HL-60 (cell line): Measurements from ENCODE around the gene LRRC58.
"Not testable (repeated sequence)": the region's sequence is repeated elsewhere in the genome, so short reads cannot be mapped to it uniquely, and the experiment has no call there.

Experiments used
- DNase-seq, 2 experiments: peaks; one replicate each; pipeline ENCODE4 v3.0.0-alpha.2; 2010 to 2020; ENCODE audit warnings: low read depth in 1 of 2, low spot score in 1 of 2
- H3K27ac ChIP-seq: fragments of 250-450 bp; sonication (Bioruptor Pico); replicated peaks from 2 replicates; pipeline ENCODE4 v1.5.1; 2020; ENCODE audit warnings: mild to moderate bottlenecking, moderate library complexity
- H3K27me3 ChIP-seq: fragments of 250-450 bp; sonication (Bioruptor Pico); 2 replicates; pipeline ENCODE4 v1.5.1; 2021; ENCODE audit warnings: mild to moderate bottlenecking, moderate library complexity; ENCODE audit not compliant: insufficient read depth, poor library complexity, severe bottlenecking
- H3K4me3 ChIP-seq: replicated peaks from 2 replicates; pipeline ENCODE4 v1.5.1; 2011; ENCODE audit warnings: mild to moderate bottlenecking, control low read depth, low read length; ENCODE audit not compliant: insufficient read depth
- GABPA ChIP-seq: IDR thresholded peaks from 2 replicates; pipeline ENCODE4 v1.6.1; 2012; ENCODE audit warnings: low read depth
- POLR2AphosphoS5 ChIP-seq: IDR thresholded peaks from 2 replicates; pipeline ENCODE4 v1.6.1; 2012; ENCODE audit warnings: low read depth
- SPI1 ChIP-seq: IDR thresholded peaks from 2 replicates; pipeline ENCODE4 v1.6.1; 2012; ENCODE audit warnings: low read depth, mild to moderate bottlenecking, borderline replicate concordance
- TF ChIP-seq, protein P1 (sequence below): IDR thresholded peaks from one replicate; pipeline ENCODE4 v1.5.1; 2011; ENCODE audit warnings: low read length, control low read depth, inconsistent platforms; ENCODE audit not compliant: insufficient read depth
- TF ChIP-seq, protein P2 (sequence below): IDR thresholded peaks from 2 replicates; pipeline ENCODE4 v1.6.1; 2012; ENCODE audit warnings: low read depth; ENCODE audit not compliant: insufficient replicate concordance

Gene LRRC58

DNA sequence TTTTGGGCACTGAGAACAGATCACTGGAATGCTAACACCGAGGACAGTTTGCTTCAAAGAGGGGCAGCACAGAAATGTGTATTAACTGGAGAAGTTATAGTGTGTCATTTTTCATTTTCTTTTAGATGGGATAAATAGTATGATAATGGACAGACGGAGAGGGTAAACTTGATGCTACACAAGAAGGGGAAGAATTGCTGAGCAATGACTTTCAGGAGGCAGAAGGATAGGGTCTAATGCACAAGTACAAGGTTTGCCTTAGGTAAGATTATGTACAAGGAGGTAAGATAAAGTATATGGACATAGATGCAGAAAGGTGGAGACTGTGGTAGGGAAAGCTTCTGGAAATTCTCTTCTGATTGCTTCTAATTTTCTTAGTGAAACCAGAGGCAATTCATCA, 32.3 kb upstream of the LRRC58 start:
- DNase-seq = no peak
- TF ChIP-seq, protein P1, sequence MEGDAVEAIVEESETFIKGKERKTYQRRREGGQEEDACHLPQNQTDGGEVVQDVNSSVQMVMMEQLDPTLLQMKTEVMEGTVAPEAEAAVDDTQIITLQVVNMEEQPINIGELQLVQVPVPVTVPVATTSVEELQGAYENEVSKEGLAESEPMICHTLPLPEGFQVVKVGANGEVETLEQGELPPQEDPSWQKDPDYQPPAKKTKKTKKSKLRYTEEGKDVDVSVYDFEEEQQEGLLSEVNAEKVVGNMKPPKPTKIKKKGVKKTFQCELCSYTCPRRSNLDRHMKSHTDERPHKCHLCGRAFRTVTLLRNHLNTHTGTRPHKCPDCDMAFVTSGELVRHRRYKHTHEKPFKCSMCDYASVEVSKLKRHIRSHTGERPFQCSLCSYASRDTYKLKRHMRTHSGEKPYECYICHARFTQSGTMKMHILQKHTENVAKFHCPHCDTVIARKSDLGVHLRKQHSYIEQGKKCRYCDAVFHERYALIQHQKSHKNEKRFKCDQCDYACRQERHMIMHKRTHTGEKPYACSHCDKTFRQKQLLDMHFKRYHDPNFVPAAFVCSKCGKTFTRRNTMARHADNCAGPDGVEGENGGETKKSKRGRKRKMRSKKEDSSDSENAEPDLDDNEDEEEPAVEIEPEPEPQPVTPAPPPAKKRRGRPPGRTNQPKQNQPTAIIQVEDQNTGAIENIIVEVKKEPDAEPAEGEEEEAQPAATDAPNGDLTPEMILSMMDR = no peak
- TF ChIP-seq, protein P2, sequence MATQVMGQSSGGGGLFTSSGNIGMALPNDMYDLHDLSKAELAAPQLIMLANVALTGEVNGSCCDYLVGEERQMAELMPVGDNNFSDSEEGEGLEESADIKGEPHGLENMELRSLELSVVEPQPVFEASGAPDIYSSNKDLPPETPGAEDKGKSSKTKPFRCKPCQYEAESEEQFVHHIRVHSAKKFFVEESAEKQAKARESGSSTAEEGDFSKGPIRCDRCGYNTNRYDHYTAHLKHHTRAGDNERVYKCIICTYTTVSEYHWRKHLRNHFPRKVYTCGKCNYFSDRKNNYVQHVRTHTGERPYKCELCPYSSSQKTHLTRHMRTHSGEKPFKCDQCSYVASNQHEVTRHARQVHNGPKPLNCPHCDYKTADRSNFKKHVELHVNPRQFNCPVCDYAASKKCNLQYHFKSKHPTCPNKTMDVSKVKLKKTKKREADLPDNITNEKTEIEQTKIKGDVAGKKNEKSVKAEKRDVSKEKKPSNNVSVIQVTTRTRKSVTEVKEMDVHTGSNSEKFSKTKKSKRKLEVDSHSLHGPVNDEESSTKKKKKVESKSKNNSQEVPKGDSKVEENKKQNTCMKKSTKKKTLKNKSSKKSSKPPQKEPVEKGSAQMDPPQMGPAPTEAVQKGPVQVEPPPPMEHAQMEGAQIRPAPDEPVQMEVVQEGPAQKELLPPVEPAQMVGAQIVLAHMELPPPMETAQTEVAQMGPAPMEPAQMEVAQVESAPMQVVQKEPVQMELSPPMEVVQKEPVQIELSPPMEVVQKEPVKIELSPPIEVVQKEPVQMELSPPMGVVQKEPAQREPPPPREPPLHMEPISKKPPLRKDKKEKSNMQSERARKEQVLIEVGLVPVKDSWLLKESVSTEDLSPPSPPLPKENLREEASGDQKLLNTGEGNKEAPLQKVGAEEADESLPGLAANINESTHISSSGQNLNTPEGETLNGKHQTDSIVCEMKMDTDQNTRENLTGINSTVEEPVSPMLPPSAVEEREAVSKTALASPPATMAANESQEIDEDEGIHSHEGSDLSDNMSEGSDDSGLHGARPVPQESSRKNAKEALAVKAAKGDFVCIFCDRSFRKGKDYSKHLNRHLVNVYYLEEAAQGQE = no peak
- TF ChIP-seq POLR2AphosphoS5 (no peak), GABPA (no peak), SPI1 (no peak)
- no peak overlapping the region for H3K27ac ChIP-seq
- H3K27me3 ChIP-seq = no peaks in the 10 kb centered on the region
- no peak overlapping the region for H3K4me3 ChIP-seq

DNA sequence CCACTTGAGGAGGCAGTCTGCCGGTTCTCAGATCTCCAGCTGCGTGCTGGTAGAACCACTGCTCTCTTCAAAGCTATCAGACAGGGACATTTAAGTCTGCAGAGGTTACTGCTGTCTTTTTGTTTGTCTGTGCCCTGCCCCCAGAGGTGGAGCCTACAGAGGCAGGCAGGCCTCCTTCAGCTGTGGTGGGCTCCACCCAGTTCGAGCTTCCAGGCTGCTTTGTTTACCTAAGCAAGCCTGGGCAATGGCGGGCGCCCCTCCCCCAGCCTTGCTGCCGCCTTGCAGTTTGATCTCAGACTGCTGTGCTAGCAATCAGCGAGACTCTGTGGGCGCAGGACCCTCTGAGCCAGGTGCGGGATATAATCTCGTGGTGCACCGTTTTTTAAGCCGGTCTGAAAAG, 28.8 kb upstream of the LRRC58 start:
- H3K27ac ChIP-seq, H3K27me3 ChIP-seq, DNase-seq, H3K4me3 ChIP-seq: not testable (repeated sequence)

DNA sequence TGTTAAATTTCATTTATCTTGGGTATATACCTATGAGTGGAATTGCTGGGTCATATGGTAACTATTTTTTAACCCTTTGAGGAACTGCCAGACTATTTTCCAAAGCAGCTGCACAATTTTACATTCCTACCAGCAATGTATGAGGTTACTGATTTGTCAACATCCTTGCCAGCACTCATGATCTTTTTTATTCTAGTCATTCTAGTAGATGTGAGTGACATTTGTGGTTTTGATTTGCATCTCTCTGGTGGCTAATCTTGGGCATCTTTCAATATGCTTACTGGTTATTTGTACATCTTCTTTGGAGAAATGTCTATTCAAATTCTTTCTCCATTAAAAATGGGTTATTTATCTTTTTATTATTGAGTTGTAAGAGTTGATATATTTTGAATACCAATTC, 21.3 kb upstream of the LRRC58 start:
- TF ChIP-seq SPI1 = no peak
- no peak for DNase-seq

DNA sequence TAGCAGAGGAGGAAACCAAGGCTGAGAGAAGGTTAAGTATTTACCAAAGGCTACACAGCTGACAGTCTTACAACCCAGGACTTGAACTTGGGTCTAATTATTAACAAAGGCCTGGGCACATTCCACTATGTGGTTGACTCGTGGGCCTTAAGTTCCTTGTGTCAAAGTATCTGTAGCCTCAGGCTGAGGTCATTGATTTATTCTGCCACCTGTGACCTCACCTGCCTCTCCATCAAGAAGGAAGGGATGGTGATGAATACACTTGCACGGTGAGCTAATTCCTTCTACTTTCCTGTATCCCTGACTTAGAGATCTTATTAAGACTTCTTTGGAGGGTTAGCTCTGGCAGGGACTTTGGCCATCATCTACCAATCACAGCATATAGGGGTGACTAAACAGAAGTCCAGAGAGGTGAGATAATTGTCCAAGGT, 19.9 kb upstream of the LRRC58 start:
- no peak overlapping the region for H3K4me3 ChIP-seq
- TF ChIP-seq GABPA (no peak), POLR2AphosphoS5 (no peak), SPI1 (no peak)
- TF ChIP-seq, protein P1 = no peak
- TF ChIP-seq, protein P2 = no peak

More for the DNA sequence above, 21.3 kb upstream of the LRRC58 start:
- no peak overlapping the region for H3K4me3 ChIP-seq
- no peak overlapping the region for H3K27ac ChIP-seq
- H3K27me3 ChIP-seq = peaks cover 2% of the 10 kb centered on the region

DNA sequence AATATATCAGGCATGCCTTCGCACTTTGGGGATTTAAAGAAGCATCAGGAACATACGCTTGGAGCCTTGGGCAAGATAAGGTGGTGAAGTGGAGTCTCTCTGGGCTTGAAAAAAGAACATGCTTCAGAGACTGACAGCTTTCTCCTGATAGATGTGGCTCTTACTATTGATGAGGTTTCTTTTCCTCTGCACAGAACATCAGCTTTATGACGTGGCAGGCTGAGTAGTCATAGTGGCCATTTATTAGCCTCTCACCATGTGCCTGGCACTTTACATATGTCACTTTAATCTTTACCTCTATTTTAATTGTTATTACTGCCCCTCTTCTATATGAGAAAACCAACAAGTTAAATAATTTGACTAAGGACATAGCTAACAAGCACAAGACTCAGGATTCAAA, 19.0 kb upstream of the LRRC58 start:
- TF ChIP-seq, protein P2 = no peak
- TF ChIP-seq POLR2AphosphoS5 (no peak), SPI1 (no peak), GABPA (no peak)
- TF ChIP-seq, protein P1 = no peak
- no peak for DNase-seq
- peaks cover 2% of the 10 kb centered on the region for H3K27me3 ChIP-seq

More for the DNA sequence above, 19.9 kb upstream of the LRRC58 start:
- H3K27me3 ChIP-seq = peaks cover 2% of the 10 kb centered on the region
- H3K27ac ChIP-seq = no peak overlapping the region
- no peak for DNase-seq

More for the DNA sequence above, 19.0 kb upstream of the LRRC58 start:
- Histone ChIP-seq H3K27ac (no peak overlapping the region), H3K4me3 (no peak overlapping the region)
